ENCODE measurements around the gene ABCB9. TPM values are rescaled to one million over a fixed set of nuclear protein-coding genes. Genes with fewer than 3 reads are reported as not detected.

The ABCB9 gene
- total and polyA plus RNA-seq, 2 of the 8 experiments (the other 6 are each of a cell fraction or from before 2014, with no cell fraction given): 3.8 to 8.0 TPM

GRCh38 chr12:122880155-122880667, 86.1 kb downstream of the ABCB9 start:
- Histone ChIP-seq H2AK5ac (ENCODE audit: low read depth, low read length) (no peak overlapping the region), H2BK120ac (replicated peaks; ENCODE audit: low read depth, low read length) (no peak overlapping the region), H3K4me1 (replicated peaks in 1 of 4; ENCODE audit: control insufficient read depth in 3 of 4, insufficient read depth in 4 of 4, low read length in 3 of 4) (peaks cover 0 to 3% (median under 1%) of the 10 kb centered on the region in 4 experiments; a peak in 4 of 7 replicates), H3K79me2 (ENCODE audit: control insufficient read depth in 1 of 2, insufficient read depth in 2 of 2, low read length in 2 of 2) (peaks cover 0 to 19% of the 10 kb centered on the region in 2 experiments; a peak in 2 of 4 replicates), H3K4me3 (ENCODE audit: extremely low read depth in 1 of 4, insufficient read depth in 2 of 4, low read depth in 3 of 4, low read length in 4 of 4) (no peak overlapping the region), H2BK5ac (ENCODE audit: low read depth, low read length) (no peak overlapping the region), H2BK20ac (ENCODE audit: low read length) (no peak overlapping the region), H3K27me3 (replicated peaks in 1 of 4; ENCODE audit: control insufficient read depth in 3 of 4, extremely low read depth in 1 of 4, insufficient read depth in 3 of 4, low read length in 3 of 4) (peaks cover 2 to 42% (median 40%) of the 10 kb centered on the region in 4 experiments), H3K79me1 (ENCODE audit: low read depth, low read length) (peaks cover 4% of the 10 kb centered on the region; the same call in 1 of the 2 replicates), H4K91ac (replicated peaks; ENCODE audit: insufficient read length, low read length) (no peak overlapping the region), H3K4ac (replicated peaks; ENCODE audit: insufficient read length, low read depth, low read length) (no peak overlapping the region), H3K23me2 (ENCODE audit: low read depth, low read length) (no peaks in the 10 kb centered on the region), H3K9me3 (ENCODE audit: insufficient read depth in 2 of 2, low read depth in 1 of 2, low read length in 1 of 2) (no peaks in the 10 kb centered on the region), H4K5ac (ENCODE audit: insufficient read length, low read depth, low read length) (no peak overlapping the region), H3K36me3 (ENCODE audit: control insufficient read depth in 2 of 4, insufficient read depth in 4 of 4, low read length in 3 of 4) (no peaks in the 10 kb centered on the region), H3K9ac (replicated peaks in 1 of 4; ENCODE audit: extremely low read depth in 1 of 4, low read depth in 3 of 4, low read length in 3 of 4) (no peak overlapping the region), H4K8ac (ENCODE audit: extremely low read depth, insufficient read depth, low read length) (no peak overlapping the region), H3K14ac (ENCODE audit: insufficient read length) (no peak overlapping the region), H3K18ac (ENCODE audit: extremely low read depth, low read length) (no peak overlapping the region), H3K23ac (ENCODE audit: insufficient read length) (no peak overlapping the region), H3K56ac (replicated peaks; ENCODE audit: insufficient read length, low read depth, low read length) (peak overlapping the region; percentile 4), H2AFZ (ENCODE audit: low read length) (no peak overlapping the region), H2BK15ac (ENCODE audit: low read length) (no peak overlapping the region), H4K20me1 (replicated peaks in 1 of 2; ENCODE audit: control insufficient read depth in 1 of 2, insufficient read depth in 2 of 2, low read length in 2 of 2) (peaks cover 29 to 48% of the 10 kb centered on the region in 2 experiments), H3K27ac (ENCODE audit: low read depth, low read length) (no peak overlapping the region), H3K4me2 (ENCODE audit: insufficient read depth in 1 of 2, low read depth in 2 of 2, low read length in 2 of 2) (no peak overlapping the region), H2BK12ac (ENCODE audit: low read depth, low read length) (peak overlapping the region; percentile 11; the same call in 1 of the 2 replicates)
- ChIA-PET CTCF (ENCODE audit: partially characterized antibody) (interaction anchor here (0.7 to 6.2 kb wide), 18 partner anchors 8 to 358 kb away, joined by 3 to 41 read pairs (median 4); no protein-coding TSS in a partner anchor), POLR2A (ENCODE audit: partially characterized antibody) (interaction anchor here (0.5 to 1.8 kb wide), 4 partner anchors 8 to 73 kb away, joined by 3 to 6 read pairs (median 4); no protein-coding TSS in a partner anchor)
- FAIRE-seq: no peak
- DNase-seq (ENCODE audit: low read depth in 1 of 2, low spot score in 2 of 2): no peak
- WGBS, 2 experiments (ENCODE audit: extremely low coverage in 1 of 2, insufficient coverage in 1 of 2, insufficient read length in 1 of 2, insufficient replicate concordance in 2 of 2, low coverage in 1 of 2, low lambda C conversion rate in 2 of 2, missing lambda C conversion rate in 1 of 2): 84% methylated on average over 10 of the region's 10 CpGs; no CpG with 5 or more reads in 1 of the 2 experiments
- TF ChIP-seq SIX5 (IDR thresholded peaks at IDR 0.05; ENCODE audit: low read depth, low read length) (no peak), SIRT6 (IDR thresholded peaks at IDR 0.05; ENCODE audit: low read length) (no peak), CREB1 (IDR thresholded peaks at IDR 0.05) (no peak), HDAC6 (IDR thresholded peaks at IDR 0.05; ENCODE audit: low read depth, low read length) (no peak), EP300 (IDR thresholded peaks at IDR 0.05; ENCODE audit: borderline replicate concordance in 1 of 2, low read depth in 2 of 2, low read length in 2 of 2) (no peak), GABPA (IDR thresholded peaks at IDR 0.05; ENCODE audit: borderline replicate concordance, insufficient read depth, low read length) (no peak), MAFK (IDR thresholded peaks at IDR 0.05; ENCODE audit: low read depth, low read length) (no peak), CHD1 (IDR thresholded peaks at IDR 0.05; ENCODE audit: low read depth, low read length) (no peak), CTBP2 (IDR thresholded peaks at IDR 0.05; ENCODE audit: borderline replicate concordance, insufficient read depth, insufficient read length, low read length) (no peak), NRF1 (IDR thresholded peaks at IDR 0.05; ENCODE audit: low read depth, low read length) (no peak), GTF2F1 (IDR thresholded peaks at IDR 0.05; ENCODE audit: borderline replicate concordance, low read depth, low read length) (no peak), KDM1A (IDR thresholded peaks at IDR 0.05; ENCODE audit: borderline replicate concordance, low read length) (no peak), SUZ12 (IDR thresholded peaks at IDR 0.05; ENCODE audit: low read length) (no peak)

Measured in H1 (cell line).